ENCODE results near the gene AMHR2.
"Not testable (repeated sequence)": the region's sequence is repeated elsewhere in the genome, so short reads cannot be mapped to it uniquely, and the experiment has no call there.

Gene AMHR2

GRCh38 chr12:53391724-53392123, 31.9 kb upstream of the AMHR2 start:
- no peak for TF ChIP-seq ZNF274 (IDR thresholded peaks at IDR 0.05; ENCODE audit: low read depth, low read length)
- H3K4me3 ChIP-seq (ENCODE audit: low read length): no peak overlapping the region

GRCh38 chr12:53399896-53400295, 23.8 kb upstream of the AMHR2 start:
- no peak for TF ChIP-seq ZNF274 (IDR thresholded peaks at IDR 0.05; ENCODE audit: low read depth, low read length)
- H3K4me3 ChIP-seq (ENCODE audit: low read length): no peak overlapping the region

- not testable (repeated sequence) for H3K4me3 ChIP-seq (ENCODE audit: low read length)
Measured at GRCh38 chr12:53402351-53402750, 21.3 kb upstream of the AMHR2 start.

- no peak overlapping the region for H3K4me3 ChIP-seq (ENCODE audit: low read length)
- no peak for TF ChIP-seq ZNF274 (IDR thresholded peaks at IDR 0.05; ENCODE audit: low read depth, low read length)
Measured at GRCh38 chr12:53402871-53403270, 20.8 kb upstream of the AMHR2 start.

GRCh38 chr12:53410951-53411350, 12.7 kb upstream of the AMHR2 start:
- TF ChIP-seq ZNF274 (IDR thresholded peaks at IDR 0.05; ENCODE audit: low read depth, low read length): no peak
- no peak overlapping the region for H3K4me3 ChIP-seq (ENCODE audit: low read length)

- no peak for TF ChIP-seq ZNF274 (IDR thresholded peaks at IDR 0.05; ENCODE audit: low read depth, low read length)
Measured at GRCh38 chr12:53413485-53414204, 10.0 kb upstream of the AMHR2 start.

GRCh38 chr12:53414756-53415417, 8.8 kb upstream of the AMHR2 start:
- TF ChIP-seq ZNF274 (IDR thresholded peaks at IDR 0.05; ENCODE audit: low read depth, low read length): no peak
- no peak overlapping the region for H3K4me3 ChIP-seq (ENCODE audit: low read length)

More at GRCh38 chr12:53413485-53414204, 10.0 kb upstream of the AMHR2 start:
- H3K4me3 ChIP-seq (ENCODE audit: low read length): no peak overlapping the region

- not testable (repeated sequence) for H3K4me3 ChIP-seq (ENCODE audit: low read length)
Measured at GRCh38 chr12:53415752-53416389, 7.8 kb upstream of the AMHR2 start.

GRCh38 chr12:53417291-53417816, 6.3 kb upstream of the AMHR2 start:
- H3K4me3 ChIP-seq (ENCODE audit: low read length): not testable (repeated sequence)

- H3K4me3 ChIP-seq (ENCODE audit: low read length): no peak overlapping the region; the same call in 1 of the 2 replicates
- TF ChIP-seq ZNF274 (IDR thresholded peaks at IDR 0.05; ENCODE audit: low read depth, low read length): no peak
Measured at GRCh38 chr12:53418221-53418620, 5.4 kb upstream of the AMHR2 start.

GRCh38 chr12:53419756-53420155, 3.9 kb upstream of the AMHR2 start:
- no peak for TF ChIP-seq ZNF274 (IDR thresholded peaks at IDR 0.05; ENCODE audit: low read depth, low read length)
- H3K4me3 ChIP-seq (ENCODE audit: low read length): no peak overlapping the region

- H3K4me3 ChIP-seq (ENCODE audit: low read length): not testable (repeated sequence)
Measured at GRCh38 chr12:53422247-53422646, 1.4 kb upstream of the AMHR2 start.

GRCh38 chr12:53424626-53425514, 1.2 kb downstream of the AMHR2 start:
- no peak for TF ChIP-seq ZNF274 (IDR thresholded peaks at IDR 0.05; ENCODE audit: low read depth, low read length)
- no peak overlapping the region for H3K4me3 ChIP-seq (ENCODE audit: low read length)

- H3K4me3 ChIP-seq (ENCODE audit: low read length): no peak overlapping the region
- no peak for TF ChIP-seq ZNF274 (IDR thresholded peaks at IDR 0.05; ENCODE audit: low read depth, low read length)
Measured at GRCh38 chr12:53425515-53426150, 2.0 kb downstream of the AMHR2 start.

All from GM08714 (cell line).